PC-9 (cell line): ENCODE data around the gene ZSCAN10.

Source experiments
- CTCF ChIP-seq: fragments of 200-600 bp; sonication (generic); conservative IDR thresholded peaks from 2 replicates; pipeline ENCODE4 v1.6.1; 2017; ENCODE audit warnings: mixed run types, antibody characterized with exemption, mild to moderate bottlenecking, moderate library complexity
- EZH2 ChIP-seq: fragments of 200-600 bp; sonication (generic); IDR thresholded peaks from 2 replicates; pipeline ENCODE4 v1.8.0; 2017; ENCODE audit warnings: antibody characterized with exemption, low read depth

GRCh38 chr16:3112881-3113574 lies 13.9 kb upstream of the ZSCAN10 start:
- no peak for TF ChIP-seq CTCF
- no peak for TF ChIP-seq EZH2
